Large intestine (tissue), 3 donors: ENCODE data around the gene WDR70. TPM values are rescaled to one million over a fixed set of nuclear protein-coding genes. Genes with fewer than 3 reads are reported as not detected.

Experiments
- DNase-seq, 2 donors: peaks; one replicate each; pipeline versions ENCODE4 v3.0.0 to v3.0.0-alpha.2; 2013
- H3K27ac ChIP-seq: one replicate; pipeline ENCODE4 v1.5.1; 2013; ENCODE audit warnings: low read length
- H3K27me3 ChIP-seq: 2 replicates; pipeline ENCODE4 v1.6.1; 2013; ENCODE audit warnings: low read length; ENCODE audit not compliant: control insufficient read depth, insufficient read depth
- H3K36me3 ChIP-seq: 2 replicates; pipeline ENCODE4 v1.6.1; 2013; ENCODE audit warnings: low read length; ENCODE audit not compliant: control insufficient read depth, insufficient read depth
- H3K4me1 ChIP-seq: one replicate; pipeline ENCODE4 v1.6.1; 2013; ENCODE audit warnings: low read length; ENCODE audit not compliant: control insufficient read depth, insufficient read depth
- H3K4me3 ChIP-seq: one replicate; pipeline ENCODE4 v1.5.1; 2013; ENCODE audit warnings: low read length
- H3K9me3 ChIP-seq: one replicate; pipeline ENCODE4 v1.6.1; 2013; ENCODE audit warnings: mild to moderate bottlenecking, low read depth, low read length, moderate library complexity; ENCODE audit not compliant: control insufficient read depth
- WGBS: methylation state at CpG from one replicate; pipeline ENCODE4 v1.1.5; 2013; ENCODE audit warnings: low lambda C conversion rate; ENCODE audit not compliant: insufficient coverage; 5-methylcytosine and 5-hydroxymethylcytosine counted together
- polyA plus RNA-seq: library from polyadenylated mRNA; unstranded; fragments of 120-200 nt; gene quantifications from one replicate; pipeline ENCODE4 v1.2.1, GENCODE V29; 2013

WDR70 gene
- polyA plus RNA-seq, 1 donor, result 27.7 TPM

DNA sequence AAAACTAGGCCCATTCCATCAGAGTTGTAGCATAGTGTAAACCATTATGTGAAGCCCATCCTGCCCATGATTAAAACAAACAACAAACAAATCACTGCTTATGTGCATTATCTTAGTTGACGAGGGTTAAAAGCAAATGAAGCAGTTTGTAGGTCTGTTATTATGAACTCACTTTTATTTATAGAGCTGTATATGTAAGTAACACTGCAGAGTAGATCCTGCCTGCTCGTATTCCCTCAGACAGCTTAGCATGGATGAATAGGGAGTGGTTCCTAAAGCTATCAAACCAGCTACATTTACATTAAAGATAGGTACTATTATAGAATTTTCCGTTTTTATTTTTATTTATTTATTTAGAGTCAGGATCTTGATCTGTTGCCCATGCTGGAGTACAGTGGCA, 348.1 kb downstream of the WDR70 start:
- Histone ChIP-seq H3K4me3 (no peak overlapping the region), H3K4me1 (no peaks in the 10 kb centered on the region), H3K27ac (no peak overlapping the region), H3K36me3 (peaks cover 12% of the 10 kb centered on the region), H3K9me3 (no peaks in the 10 kb centered on the region), H3K27me3 (no peaks in the 10 kb centered on the region)
- WGBS, result no CpG with 5 or more reads among the region's 3 CpGs
- no peak for DNase-seq

DNA sequence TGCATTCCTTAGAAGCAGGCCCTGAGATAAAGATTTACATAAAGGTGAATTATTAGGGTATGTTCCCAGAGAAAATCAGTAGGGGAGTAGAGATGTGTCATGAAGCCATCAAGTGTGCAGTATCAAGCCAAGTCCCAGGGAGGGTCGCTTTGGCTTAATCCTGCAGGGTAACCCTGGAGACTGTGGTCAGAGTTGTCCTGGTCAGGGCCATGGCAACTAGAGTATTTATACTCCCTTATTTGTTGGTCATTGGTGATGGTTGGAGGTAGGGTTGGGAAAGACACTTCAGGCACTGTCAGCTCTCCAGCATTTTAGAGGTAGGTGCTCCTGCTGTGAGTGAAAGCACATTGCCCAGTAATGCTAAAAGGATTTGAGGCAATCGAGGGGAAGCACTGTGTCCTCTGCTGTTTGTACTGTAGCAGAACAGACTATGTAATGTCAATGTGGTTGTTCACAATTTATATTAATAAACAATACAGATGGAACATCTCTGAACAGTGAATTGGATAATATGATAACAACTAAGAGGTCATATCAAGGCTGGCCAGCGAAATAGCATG, 351.9 kb downstream of the WDR70 start:
- peaks cover 14% of the 10 kb centered on the region for H3K36me3 ChIP-seq
- WGBS, result no CpG with 5 or more reads among the region's 3 CpGs
- no peaks in the 10 kb centered on the region for H3K9me3 ChIP-seq
- DNase-seq, result no peak
- no peaks in the 10 kb centered on the region for H3K27me3 ChIP-seq
- H3K27ac ChIP-seq, result no peak overlapping the region
- no peak overlapping the region for H3K4me3 ChIP-seq
- no peaks in the 10 kb centered on the region for H3K4me1 ChIP-seq

DNA sequence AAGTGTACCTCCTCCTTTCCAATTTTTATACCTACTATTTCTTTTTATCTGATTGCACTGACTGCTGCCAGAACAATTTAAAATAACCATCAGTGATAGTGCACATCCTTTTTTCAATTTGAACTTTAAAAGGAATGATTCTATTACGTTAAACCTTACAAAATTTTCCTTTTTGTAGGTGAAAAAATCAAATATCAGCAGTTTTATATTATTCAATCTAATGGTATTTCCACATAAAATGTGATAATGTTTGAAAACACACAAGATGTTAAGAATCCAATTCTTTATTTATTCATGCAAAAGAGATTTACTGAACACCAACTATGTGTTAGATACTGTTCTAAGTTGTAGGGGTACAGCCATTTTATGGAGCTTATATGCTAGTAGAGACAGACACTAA, 355.0 kb downstream of the WDR70 start:
- DNase-seq, result no peak
- Histone ChIP-seq H3K27me3 (no peaks in the 10 kb centered on the region), H3K4me3 (no peak overlapping the region), H3K9me3 (no peaks in the 10 kb centered on the region), H3K27ac (no peak overlapping the region), H3K4me1 (no peaks in the 10 kb centered on the region), H3K36me3 (peaks cover 2% of the 10 kb centered on the region)
- WGBS, result 0% methylated on average over 1 of the region's 1 CpG

DNA sequence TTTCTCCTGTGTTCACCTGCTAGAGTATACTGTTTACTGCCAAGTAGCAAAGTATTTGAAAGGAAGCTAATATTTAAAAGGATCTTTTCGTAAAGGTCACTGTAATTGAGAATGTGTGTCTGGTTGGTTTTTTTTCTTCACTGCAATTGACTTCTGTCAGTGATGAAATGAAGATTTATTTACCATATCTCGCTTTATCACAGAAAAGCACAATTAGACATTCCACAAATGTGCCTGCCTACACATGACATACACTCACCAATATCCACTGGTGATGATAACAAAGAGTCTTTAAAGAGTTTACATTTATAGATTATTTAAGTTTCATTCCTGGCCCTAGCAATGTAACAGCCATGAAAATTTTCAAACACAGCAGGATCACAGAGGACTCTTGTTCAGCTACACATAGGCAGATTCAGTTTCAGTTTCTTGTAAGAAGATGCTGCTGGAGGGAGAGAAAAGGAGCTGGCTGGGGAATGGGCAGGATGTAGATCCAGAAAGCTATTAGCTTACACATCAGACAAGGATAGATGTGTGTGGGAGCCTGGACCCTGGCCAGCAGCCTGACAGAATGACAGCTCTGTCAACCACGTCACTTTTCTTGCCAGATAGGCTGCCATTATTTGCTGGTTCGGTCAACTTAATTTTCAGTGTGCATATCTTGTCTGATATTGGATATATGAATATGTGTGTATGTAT, 356.7 kb downstream of the WDR70 start:
- no peak for DNase-seq
- H3K9me3 ChIP-seq, result no peaks in the 10 kb centered on the region

DNA sequence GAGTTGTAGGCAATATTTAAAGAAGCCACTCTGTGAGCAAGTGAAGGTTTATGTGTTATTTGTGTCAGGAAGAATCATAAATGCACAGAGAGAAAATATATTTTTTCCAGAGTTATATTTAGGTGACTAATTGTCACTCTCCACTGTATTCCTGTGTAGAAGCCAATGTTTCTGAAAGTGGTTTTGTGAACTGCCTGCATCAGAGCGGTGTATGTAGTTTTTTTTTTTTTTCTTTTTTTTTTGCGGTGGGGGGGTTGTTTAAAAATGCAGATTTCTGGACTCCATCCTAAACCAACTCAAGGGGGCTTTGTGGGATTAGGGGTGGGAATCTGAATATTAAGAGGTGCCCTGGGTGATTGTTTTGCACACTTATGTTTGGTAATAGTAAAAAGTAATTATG, 357.3 kb downstream of the WDR70 start:
- Histone ChIP-seq H3K27me3 (no peaks in the 10 kb centered on the region), H3K27ac (no peak overlapping the region), H3K4me1 (no peaks in the 10 kb centered on the region), H3K9me3 (no peaks in the 10 kb centered on the region), H3K4me3 (no peak overlapping the region), H3K36me3 (peaks cover 6% of the 10 kb centered on the region)
- DNase-seq, result no peak
- 83% methylated on average over 1 of the region's 2 CpGs for WGBS

More for the DNA sequence above, 356.7 kb downstream of the WDR70 start:
- Histone ChIP-seq H3K27ac (no peak overlapping the region), H3K27me3 (no peaks in the 10 kb centered on the region), H3K36me3 (peaks cover 3% of the 10 kb centered on the region), H3K4me3 (no peak overlapping the region), H3K4me1 (no peaks in the 10 kb centered on the region)
- WGBS, result 63% methylated on average over 4 of the region's 4 CpGs

DNA sequence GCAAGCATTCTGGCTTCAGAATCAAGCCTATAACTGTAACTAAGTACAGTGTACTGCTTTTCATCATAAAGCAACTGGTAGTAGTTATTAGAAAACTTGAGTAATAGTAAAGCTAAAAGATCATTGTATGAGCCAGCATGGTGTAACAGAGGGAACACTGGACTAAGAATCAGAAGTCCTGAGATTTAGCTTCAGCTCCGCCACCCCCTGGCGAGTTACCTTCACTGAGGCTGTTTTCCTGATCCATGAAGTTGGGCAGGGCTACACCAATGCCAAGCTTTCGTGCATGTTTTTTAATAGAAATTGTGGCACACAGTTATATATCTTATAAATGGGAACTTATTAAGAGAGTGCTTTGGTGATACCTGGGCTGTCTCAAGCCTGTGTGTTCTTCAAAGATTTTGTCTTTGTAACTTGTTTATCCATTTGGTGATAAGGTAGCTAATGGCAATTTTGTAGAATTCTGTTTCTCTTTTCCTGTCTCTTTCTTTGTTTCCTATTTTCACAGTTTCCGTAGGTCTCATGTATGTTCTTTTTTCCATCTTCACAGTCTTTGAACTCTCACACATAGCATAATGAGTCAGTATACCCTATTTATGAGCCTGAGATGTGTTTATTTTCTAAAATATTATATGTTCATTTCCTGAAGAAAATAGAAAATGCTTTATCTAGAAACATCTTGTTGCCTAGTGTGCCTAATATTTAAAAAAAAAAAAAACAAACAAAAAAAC, 358.4 kb downstream of the WDR70 start:
- H3K27ac ChIP-seq, result no peak overlapping the region
- peaks cover 9% of the 10 kb centered on the region for H3K36me3 ChIP-seq
- 100% methylated on average over 1 of the region's 4 CpGs for WGBS

DNA sequence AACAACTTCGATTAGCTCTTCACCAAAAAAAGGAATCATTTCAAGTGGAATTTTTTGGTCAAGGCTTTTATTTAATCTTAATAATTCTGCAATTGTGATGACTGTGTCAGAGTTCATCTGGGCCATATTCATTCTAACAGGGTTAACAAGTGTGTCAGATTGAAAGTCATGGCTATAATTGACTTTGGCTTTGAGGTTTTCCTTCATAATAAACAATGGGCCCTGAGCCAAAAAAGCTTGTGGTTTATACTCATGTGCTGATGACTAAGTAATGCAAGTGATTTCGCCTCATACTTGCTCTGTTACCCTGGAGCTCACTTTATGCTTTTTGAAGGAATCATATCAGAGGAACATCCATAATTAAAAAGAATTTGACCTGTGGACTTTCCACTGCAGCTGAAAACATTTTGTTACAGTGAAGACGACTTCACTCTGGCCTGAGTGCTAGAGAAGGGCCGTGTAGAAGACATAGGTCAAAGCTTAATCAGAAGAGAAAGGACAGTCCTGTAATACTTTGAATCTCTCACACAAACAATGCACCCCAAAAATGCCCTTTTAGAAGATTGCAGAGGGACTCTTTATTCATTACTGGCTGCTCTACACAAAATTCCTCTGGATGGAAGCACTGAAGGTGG, 359.1 kb downstream of the WDR70 start:
- 80% methylated on average over 1 of the region's 4 CpGs for WGBS
- Histone ChIP-seq H3K4me3 (no peak overlapping the region), H3K4me1 (no peaks in the 10 kb centered on the region), H3K27me3 (no peaks in the 10 kb centered on the region), H3K9me3 (no peaks in the 10 kb centered on the region), H3K36me3 (peaks cover 10% of the 10 kb centered on the region), H3K27ac (no peak overlapping the region)
- peak; percentile 32 to 70 for DNase-seq

More for the DNA sequence above, 358.4 kb downstream of the WDR70 start:
- Histone ChIP-seq H3K9me3 (no peaks in the 10 kb centered on the region), H3K4me3 (no peak overlapping the region), H3K27me3 (no peaks in the 10 kb centered on the region), H3K4me1 (no peaks in the 10 kb centered on the region)
- DNase-seq, result no peak

DNA sequence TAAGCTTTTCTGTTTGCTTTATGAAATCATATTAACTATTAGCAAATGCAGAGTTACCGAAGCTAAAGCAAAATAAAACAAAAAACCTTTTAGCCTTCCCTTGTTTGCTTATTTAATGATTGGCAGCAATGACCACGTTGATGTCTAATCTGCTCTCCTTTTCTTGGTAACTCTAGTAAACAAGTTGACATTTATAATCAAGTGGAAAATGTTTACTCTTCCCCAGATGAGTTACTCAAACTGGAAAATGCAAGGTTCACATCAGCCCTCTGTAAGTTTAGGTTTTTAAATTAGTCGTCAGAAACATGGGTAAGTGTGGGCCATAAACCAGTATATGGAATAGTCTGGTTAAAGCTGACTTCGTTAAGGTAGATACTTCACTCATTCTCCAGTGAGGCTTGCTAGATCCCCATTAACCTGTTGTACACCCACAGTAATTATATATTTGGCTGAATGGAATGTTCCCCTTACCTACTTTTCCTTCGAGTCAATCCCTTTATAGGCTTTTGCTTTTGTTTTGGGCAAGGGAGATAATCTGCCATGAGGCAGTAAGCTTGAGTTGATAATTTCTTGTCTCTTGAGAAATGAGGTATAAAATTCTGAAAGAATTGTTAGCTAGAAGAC, 359.9 kb downstream of the WDR70 start:
- Histone ChIP-seq H3K4me3 (no peak overlapping the region), H3K36me3 (peaks cover 17% of the 10 kb centered on the region), H3K9me3 (no peaks in the 10 kb centered on the region), H3K27me3 (no peaks in the 10 kb centered on the region), H3K27ac (no peak overlapping the region), H3K4me1 (no peaks in the 10 kb centered on the region)
- 56% methylated on average over 3 of the region's 5 CpGs for WGBS
- DNase-seq, result no peak

DNA sequence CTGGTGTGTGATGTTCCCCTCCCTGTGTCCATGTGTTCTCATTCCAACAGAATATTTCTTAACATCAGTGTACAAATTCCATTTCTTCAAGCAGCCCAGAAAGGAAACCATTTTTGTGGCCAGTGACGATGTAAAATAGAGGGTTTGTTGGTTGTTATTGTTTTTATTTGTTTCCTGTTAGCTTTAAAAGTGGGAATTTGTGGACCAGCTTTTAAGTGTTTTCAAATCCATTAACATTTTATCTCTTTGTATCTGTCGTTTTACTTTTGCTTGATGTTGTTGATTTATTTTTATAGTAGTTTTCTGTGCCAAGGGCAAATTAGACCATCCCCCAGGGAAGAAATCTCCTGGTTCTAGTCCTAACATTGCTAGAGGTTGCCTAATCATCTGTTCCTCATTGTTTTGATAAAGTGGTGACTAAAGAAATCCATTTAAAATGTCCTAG, 360.7 kb downstream of the WDR70 start:
- Histone ChIP-seq H3K27me3 (no peaks in the 10 kb centered on the region), H3K9me3 (no peaks in the 10 kb centered on the region), H3K36me3 (peaks cover 20% of the 10 kb centered on the region), H3K27ac (no peak overlapping the region), H3K4me1 (no peaks in the 10 kb centered on the region), H3K4me3 (no peak overlapping the region)
- no peak for DNase-seq
- WGBS, result 93% methylated on average over 2 of the region's 2 CpGs
